GM19372 (cell line): ENCODE data around the gene CLCN2.

Experiments
- ATAC-seq: cut with Tn5 transposase; IDR thresholded peaks from one replicate; pipeline ENCODE4 v1.9.1; 2021; ENCODE audit warnings: mild to moderate bottlenecking, low read depth, moderate library complexity; ENCODE audit not compliant: unreplicated experiment

The CLCN2 gene

GRCh38 chr3:184361532-184361931 lies at the start of gene CLCN2, which contains the start of gene POLR2H:
CLCN2 (minus strand) TSS chr3:184361605; CDS start chr3:184361479, 126 bp downstream.
POLR2H (plus strand) TSS chr3:184361710; CDS start chr3:184363493, 1,783 bp downstream.
- ATAC-seq: peak; percentile 35

DNA sequence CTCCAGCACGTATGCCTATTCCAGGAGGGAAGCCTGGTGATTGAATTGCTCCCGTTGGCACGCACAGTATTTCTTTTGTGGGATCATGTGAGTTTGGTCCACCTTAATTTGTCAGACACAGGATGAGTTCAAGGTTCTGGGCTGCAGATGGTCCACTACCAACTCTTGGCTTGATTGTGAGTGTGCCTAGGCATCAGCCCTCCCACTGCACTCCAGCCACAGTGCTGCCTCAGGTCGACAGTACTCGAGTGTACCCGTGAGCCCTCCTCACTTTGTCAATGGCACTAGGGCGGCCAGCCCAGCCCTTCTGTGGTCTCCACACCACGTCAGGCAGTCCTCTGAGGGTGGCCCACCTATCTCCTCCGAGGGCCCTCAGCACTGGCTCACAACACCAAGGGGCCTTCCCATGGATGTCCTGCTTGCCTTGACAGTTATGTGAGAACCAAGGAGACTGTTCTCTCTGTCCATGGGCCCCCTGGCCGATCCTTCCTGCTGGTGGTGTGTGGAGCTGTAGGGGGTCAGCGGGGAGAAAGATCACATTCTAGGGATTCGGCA lies 48.6 kb upstream of the CLCN2 start:
- ATAC-seq: no peak

GRCh38 chr3:184409331-184409926 lies 48.0 kb upstream of the CLCN2 start:
- ATAC-seq: no peak

GRCh38 chr3:184405075-184406030 lies 43.9 kb upstream of the CLCN2 start:
- no peak for ATAC-seq

- ATAC-seq: no peak
Observed at GRCh38 chr3:184399410-184399809, 38.0 kb upstream of the CLCN2 start.

DNA sequence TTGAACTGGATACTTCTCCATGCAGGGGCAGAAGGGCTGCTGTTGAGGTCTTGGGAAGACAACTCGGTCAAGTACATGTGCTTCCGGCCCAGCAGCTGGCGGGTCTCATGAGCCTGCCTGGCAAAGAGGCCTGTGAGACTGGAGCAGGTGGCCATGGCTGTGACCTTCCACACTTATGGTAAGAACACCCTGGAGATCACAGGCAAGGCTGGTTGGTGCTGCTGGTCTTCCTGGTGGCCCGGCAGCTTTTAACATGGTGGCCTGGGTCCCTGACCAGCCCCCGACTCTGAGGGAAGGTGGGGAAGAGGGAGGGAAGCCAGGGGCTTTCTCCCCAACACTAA lies 33.9 kb upstream of the CLCN2 start:
- no peak for ATAC-seq

DNA sequence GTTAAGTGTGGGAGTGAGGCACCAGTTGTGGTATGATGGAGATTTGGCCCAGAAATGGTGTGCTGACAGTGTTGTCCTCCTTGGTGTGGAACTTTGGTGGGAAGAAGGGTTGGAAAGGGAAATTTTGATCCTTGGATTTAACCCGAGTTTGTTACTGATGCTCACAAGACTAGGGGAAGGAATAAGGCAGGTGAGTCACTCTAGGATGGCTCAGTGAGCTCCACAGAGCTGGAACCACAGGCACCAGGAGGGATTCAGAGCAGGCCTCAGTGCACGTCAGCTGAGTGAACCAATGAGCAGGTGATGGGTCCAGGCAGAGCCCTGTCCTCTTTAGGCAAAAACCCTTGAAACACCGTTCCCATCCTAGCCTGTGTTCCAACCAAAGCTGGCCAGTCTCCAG lies 29.9 kb upstream of the CLCN2 start:
- no peak for ATAC-seq

DNA sequence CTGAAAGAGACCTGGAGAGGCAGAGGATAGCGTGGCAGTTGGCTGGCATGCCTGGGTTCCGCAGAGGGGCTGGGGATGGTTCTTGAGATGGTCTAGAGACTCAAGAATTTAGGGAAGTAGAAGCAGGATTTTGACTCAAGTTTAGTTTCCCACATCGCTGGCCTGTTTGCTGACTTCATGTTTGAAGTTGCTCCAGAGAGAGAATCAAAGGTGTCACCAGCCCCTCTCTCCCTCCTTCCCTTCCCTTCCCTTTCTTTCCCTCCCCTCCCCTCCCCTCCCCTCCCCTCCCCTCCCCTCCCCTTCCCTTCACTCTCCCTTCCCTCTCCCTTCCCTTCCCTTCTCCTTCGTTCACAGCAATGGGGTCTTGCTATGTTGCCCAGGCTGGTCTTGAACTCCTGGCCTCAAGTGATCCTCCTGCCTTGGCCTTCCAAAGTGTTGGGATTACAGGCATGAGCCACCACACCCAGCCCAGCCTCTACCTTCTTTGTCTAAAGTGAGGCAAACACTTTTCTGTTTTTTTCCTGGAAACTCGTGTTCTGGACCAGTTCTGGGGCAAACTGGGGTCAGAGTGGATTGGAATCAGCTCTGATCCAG lies 28.6 kb upstream of the CLCN2 start:
- ATAC-seq: no peak

DNA sequence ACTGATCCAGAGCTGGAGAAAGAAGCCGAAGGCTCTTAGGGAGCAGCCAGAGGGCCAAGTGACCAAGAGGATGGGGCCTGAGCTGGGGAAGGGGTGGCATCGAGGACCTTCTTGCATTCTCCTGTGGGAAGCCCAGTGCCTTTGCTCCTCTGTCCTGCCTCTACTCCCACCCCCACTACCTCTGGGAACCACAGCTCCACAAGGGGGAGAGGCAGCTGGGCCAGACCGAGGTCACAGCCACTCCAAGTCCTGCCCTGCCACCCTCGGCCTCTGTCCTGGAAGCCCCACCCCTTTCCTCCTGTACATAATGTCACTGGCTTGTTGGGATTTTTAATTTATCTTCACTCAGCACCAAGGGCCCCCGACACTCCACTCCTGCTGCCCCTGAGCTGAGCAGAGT lies 28.0 kb upstream of the CLCN2 start:
- no peak for ATAC-seq

GRCh38 chr3:184388936-184389230 lies 27.5 kb upstream of the CLCN2 start:
- no peak for ATAC-seq

- ATAC-seq: no peak
Observed at GRCh38 chr3:184388164-184388935, 26.9 kb upstream of the CLCN2 start.

- ATAC-seq: no peak
Observed at GRCh38 chr3:184387174-184387714, 25.8 kb upstream of the CLCN2 start.

- ATAC-seq: no peak
Observed at GRCh38 chr3:184386047-184386806, 24.8 kb upstream of the CLCN2 start.

DNA sequence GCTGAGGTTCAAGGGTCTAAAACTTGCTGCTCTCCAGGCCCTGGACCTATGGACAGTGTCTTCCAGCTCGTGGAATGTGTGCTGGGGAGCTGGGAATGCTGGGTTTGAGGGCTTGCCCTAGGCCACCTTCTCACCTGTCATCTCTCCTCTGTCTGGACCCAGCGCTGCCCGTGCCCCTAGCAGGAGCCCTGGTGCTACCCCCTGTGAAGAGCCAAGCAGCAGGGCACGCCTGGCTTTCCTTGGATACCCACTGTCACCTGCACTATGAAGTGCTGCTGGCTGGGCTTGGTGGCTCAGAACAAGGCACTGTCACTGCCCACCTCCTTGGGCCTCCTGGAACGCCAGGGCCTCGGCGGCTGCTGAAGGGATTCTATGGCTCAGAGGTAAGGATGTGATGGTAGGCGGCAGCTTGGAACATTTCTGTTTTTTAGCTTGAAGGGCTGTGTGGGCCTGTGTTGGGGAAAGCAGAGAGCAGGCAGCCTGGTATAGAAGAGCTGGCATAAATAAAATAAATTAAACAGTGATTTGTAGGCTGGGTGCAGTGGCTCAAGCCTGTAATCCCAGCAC lies 23.5 kb upstream of the CLCN2 start:
- no peak for ATAC-seq

DNA sequence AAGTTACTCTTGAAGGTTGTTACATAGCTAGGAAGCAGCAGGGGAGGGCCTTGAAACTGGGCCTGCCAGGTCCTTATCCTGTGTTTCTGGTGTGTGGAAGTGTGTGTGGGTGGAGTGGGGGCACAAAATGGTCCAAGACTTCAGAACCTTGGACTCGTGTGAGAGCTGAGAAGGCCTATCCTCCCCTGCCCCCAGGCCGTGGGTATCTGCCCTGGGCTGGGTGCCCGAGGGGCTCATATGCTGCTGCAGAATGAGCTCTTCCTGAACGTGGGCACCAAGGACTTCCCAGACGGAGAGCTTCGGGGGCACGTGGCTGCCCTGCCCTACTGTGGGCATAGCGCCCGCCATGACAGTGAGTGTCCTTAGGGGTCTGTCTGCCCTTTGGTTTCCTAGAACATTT lies 22.9 kb upstream of the CLCN2 start:
- no peak for ATAC-seq

DNA sequence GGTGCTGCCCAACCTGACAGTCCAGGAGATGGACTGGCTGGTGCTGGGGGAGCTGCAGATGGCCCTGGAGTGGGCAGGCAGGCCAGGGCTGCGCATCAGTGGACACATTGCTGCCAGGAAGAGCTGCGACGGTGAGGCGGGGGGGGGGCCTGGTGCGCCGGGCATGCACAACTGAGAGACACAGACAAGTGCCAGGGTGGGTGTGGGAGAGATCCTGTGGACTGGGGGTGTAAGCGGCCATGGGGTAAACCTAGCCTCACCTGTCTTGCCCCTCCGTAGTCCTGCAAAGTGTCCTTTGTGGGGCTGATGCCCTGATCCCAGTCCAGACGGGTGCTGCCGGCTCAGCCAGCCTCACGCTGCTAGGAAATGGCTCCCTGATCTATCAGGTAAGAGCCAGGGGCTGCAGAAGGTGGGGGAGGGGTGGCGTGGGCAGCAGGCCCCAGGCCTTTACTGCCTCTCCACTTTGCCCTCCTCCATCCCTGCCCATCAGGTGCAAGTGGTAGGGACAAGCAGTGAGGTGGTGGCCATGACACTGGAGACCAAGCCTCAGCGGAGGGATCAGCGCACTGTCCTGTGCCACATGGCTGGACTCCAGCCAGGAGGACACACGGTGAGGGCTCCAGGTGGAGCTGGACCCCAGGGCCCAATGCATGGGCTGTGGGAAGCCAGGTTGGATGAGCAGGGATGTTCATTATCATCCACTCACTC lies 21.8 kb upstream of the CLCN2 start:
- no peak for ATAC-seq

GRCh38 chr3:184382326-184383032 lies 21.1 kb upstream of the CLCN2 start:
- ATAC-seq: no peak
